Endothelial cell (in vitro differentiated cells): ENCODE data around the gene KCTD2. TPM values are rescaled to one million over a fixed set of nuclear protein-coding genes. Genes with fewer than 3 reads are reported as not detected.
"Not testable (repeated sequence)": the region's sequence is repeated elsewhere in the genome, so short reads cannot be mapped to it uniquely, and the experiment has no call there.

ENCODE experiments used
- DNase-seq: peaks from one replicate; pipeline ENCODE4 v3.0.0; 2021; ENCODE audit warnings: low spot score
- H3K27ac Mint-ChIP-seq: one replicate; pipeline ENCODE4 v1.8.0; 2021; ENCODE audit warnings: mixed read lengths, inconsistent platforms; ENCODE audit not compliant: unreplicated experiment
- H3K27me3 Mint-ChIP-seq: one replicate; pipeline ENCODE4 v1.8.0; 2021; ENCODE audit warnings: mild to moderate bottlenecking, moderate library complexity, mixed read lengths, inconsistent platforms; ENCODE audit not compliant: unreplicated experiment
- H3K36me3 Mint-ChIP-seq: one replicate; pipeline ENCODE4 v1.8.0; 2021; ENCODE audit warnings: mild to moderate bottlenecking, low read depth, mixed read lengths, inconsistent platforms; ENCODE audit not compliant: unreplicated experiment
- H3K4me1 Mint-ChIP-seq: one replicate; pipeline ENCODE4 v1.8.0; 2021; ENCODE audit warnings: mild to moderate bottlenecking, mixed read lengths, inconsistent platforms; ENCODE audit not compliant: unreplicated experiment
- H3K4me3 Mint-ChIP-seq: one replicate; pipeline ENCODE4 v1.8.0; 2021; ENCODE audit warnings: mild to moderate bottlenecking, mixed read lengths, inconsistent platforms; ENCODE audit not compliant: unreplicated experiment
- H3K9me3 Mint-ChIP-seq: one replicate; pipeline ENCODE4 v1.8.0; 2021; ENCODE audit warnings: mixed read lengths, inconsistent platforms; ENCODE audit not compliant: unreplicated experiment
- CTCF ChIP-seq: fragments of 200-600 bp; sonication (generic); IDR thresholded peaks from one replicate; pipeline ENCODE4 v1.5.0; 2021; ENCODE audit warnings: antibody characterized with exemption; ENCODE audit not compliant: unreplicated experiment
- total RNA-seq: library from RNA; stranded (reverse); fragmentation: NEBNext Ultra II Directional; extraction: Animal tissue kit (Norgen Biotek cat#: 25700); gene quantifications from one replicate; pipeline ENCODE4 v1.2.1, GENCODE V29; 2021; ENCODE audit not compliant: unreplicated experiment

Gene KCTD2
- total RNA-seq, 1 donor from 2014 or later: 33.5 TPM

GRCh38 chr17:75067856-75068255, 20.8 kb downstream of the KCTD2 start:
- no peak overlapping the region for H3K4me3 Mint-ChIP-seq
- TF ChIP-seq CTCF: no peak
- H3K4me1 Mint-ChIP-seq: peaks cover 7% of the 10 kb centered on the region
- H3K9me3 Mint-ChIP-seq: no peaks in the 10 kb centered on the region
- no peak for DNase-seq
- peaks cover 14% of the 10 kb centered on the region for H3K36me3 Mint-ChIP-seq
- peaks cover 2% of the 10 kb centered on the region for H3K27me3 Mint-ChIP-seq
- H3K27ac Mint-ChIP-seq: no peak overlapping the region

GRCh38 chr17:75068750-75069149, 21.7 kb downstream of the KCTD2 start:
- no peak for DNase-seq
- H3K27ac Mint-ChIP-seq: peak overlapping the region; percentile 36
- no peak for TF ChIP-seq CTCF
- H3K36me3 Mint-ChIP-seq: peaks cover 9% of the 10 kb centered on the region
- peaks cover 7% of the 10 kb centered on the region for H3K4me1 Mint-ChIP-seq
- H3K9me3 Mint-ChIP-seq: no peaks in the 10 kb centered on the region
- H3K27me3 Mint-ChIP-seq: peaks cover 2% of the 10 kb centered on the region
- H3K4me3 Mint-ChIP-seq: no peak overlapping the region

GRCh38 chr17:75069783-75070182, 22.8 kb downstream of the KCTD2 start:
- Mint-ChIP-seq H3K27ac (no peak overlapping the region), H3K36me3 (no peaks in the 10 kb centered on the region), H3K27me3 (peaks cover 2% of the 10 kb centered on the region), H3K4me1 (peaks cover 7% of the 10 kb centered on the region), H3K9me3 (no peaks in the 10 kb centered on the region), H3K4me3 (no peak overlapping the region)
- TF ChIP-seq CTCF: no peak
- DNase-seq: no peak

- not testable (repeated sequence) for DNase-seq, H3K9me3 Mint-ChIP-seq, H3K4me1 Mint-ChIP-seq, H3K27ac Mint-ChIP-seq, H3K36me3 Mint-ChIP-seq, H3K4me3 Mint-ChIP-seq, H3K27me3 Mint-ChIP-seq
Observed at GRCh38 chr17:75071478-75072271, 24.6 kb downstream of the KCTD2 start.

- H3K36me3 Mint-ChIP-seq, H3K9me3 Mint-ChIP-seq, DNase-seq, H3K4me1 Mint-ChIP-seq, H3K4me3 Mint-ChIP-seq, H3K27ac Mint-ChIP-seq, H3K27me3 Mint-ChIP-seq: not testable (repeated sequence)
Observed at GRCh38 chr17:75072909-75073308, 25.9 kb downstream of the KCTD2 start.

GRCh38 chr17:75073618-75074047, 26.6 kb downstream of the KCTD2 start:
- H3K36me3 Mint-ChIP-seq: no peaks in the 10 kb centered on the region
- H3K27ac Mint-ChIP-seq: peak overlapping the region; percentile 36
- peaks cover 4% of the 10 kb centered on the region for H3K27me3 Mint-ChIP-seq
- no peak for TF ChIP-seq CTCF
- no peak for DNase-seq
- H3K4me3 Mint-ChIP-seq: no peak overlapping the region
- no peaks in the 10 kb centered on the region for H3K9me3 Mint-ChIP-seq
- peaks cover 5% of the 10 kb centered on the region for H3K4me1 Mint-ChIP-seq
